Mesodermal cell (in vitro differentiated cells): ENCODE results near the gene RNASE11.
"Not testable (repeated sequence)": the region's sequence is repeated elsewhere in the genome, so short reads cannot be mapped to it uniquely, and the experiment has no call there.

Experiments used
- H3K27ac ChIP-seq: 2 replicates; pipeline ENCODE4 v1.7.0; 2013; ENCODE audit warnings: mild to moderate bottlenecking, low read depth, low read length, moderate library complexity; ENCODE audit not compliant: severe bottlenecking
- H3K36me3 ChIP-seq: 2 replicates; pipeline ENCODE4 v1.7.1; 2013; ENCODE audit warnings: mild to moderate bottlenecking, low read length, moderate library complexity; ENCODE audit not compliant: control insufficient read depth, insufficient read depth
- H3K4me1 ChIP-seq: one replicate; pipeline ENCODE4 v1.7.1; 2013; ENCODE audit warnings: mild to moderate bottlenecking, low read length; ENCODE audit not compliant: insufficient read depth, control insufficient read depth, poor library complexity, severe bottlenecking
- H3K4me3 ChIP-seq: 2 replicates; pipeline ENCODE4 v1.7.0; 2013; ENCODE audit warnings: low read length, control low read depth, mild to moderate bottlenecking; ENCODE audit not compliant: insufficient read depth, poor library complexity, severe bottlenecking; ENCODE audit errors: extremely low read depth
- H3K9me3 ChIP-seq: 2 replicates; pipeline ENCODE4 v1.7.1; 2013; ENCODE audit warnings: mild to moderate bottlenecking, low read length, moderate library complexity; ENCODE audit not compliant: control insufficient read depth
- WGBS, 2 experiments: methylation state at CpG; one replicate each; pipeline ENCODE4 v1.1.5; 2013; ENCODE audit warnings: missing lambda C conversion rate in 2 of 2; ENCODE audit not compliant: insufficient coverage in 2 of 2; 5-methylcytosine and 5-hydroxymethylcytosine counted together

Gene RNASE11

DNA sequence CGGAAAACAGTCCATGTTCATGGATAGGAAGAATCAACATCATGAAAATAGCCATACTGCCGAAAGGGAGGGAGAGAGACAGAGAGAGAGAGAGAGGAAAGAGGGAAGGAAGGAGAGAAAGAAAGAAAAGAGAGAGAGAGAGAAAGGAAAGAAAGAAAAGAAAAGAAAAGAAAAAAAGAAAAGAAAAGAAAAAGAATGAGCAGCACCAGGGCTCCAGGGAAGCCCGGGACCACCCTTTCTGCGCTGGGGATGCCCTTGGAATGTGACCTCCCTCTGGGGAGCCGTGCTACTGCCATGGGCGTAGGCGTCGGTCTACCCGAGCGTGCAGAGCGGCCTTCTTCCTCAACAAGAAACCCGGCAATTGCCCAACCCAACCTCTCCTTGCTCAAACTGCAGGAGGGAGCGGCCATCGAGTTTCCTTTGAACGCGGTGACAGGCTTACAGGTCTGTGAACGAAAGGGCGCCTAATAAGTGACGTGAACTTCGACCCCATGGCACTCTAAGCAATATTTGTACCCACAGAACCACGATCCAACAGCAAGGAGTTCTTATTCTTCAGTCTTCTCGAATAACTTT lies 36.8 kb upstream of the RNASE11 start:
- Histone ChIP-seq H3K4me3 (peak overlapping the region; percentile 57), H3K27ac (no peak overlapping the region), H3K9me3 (no peaks in the 10 kb centered on the region), H3K4me1 (peaks cover 17% of the 10 kb centered on the region), H3K36me3 (no peaks in the 10 kb centered on the region)
- 6 to 9% methylated on average over 21 of the region's 22 CpGs for WGBS, 2 experiments

DNA sequence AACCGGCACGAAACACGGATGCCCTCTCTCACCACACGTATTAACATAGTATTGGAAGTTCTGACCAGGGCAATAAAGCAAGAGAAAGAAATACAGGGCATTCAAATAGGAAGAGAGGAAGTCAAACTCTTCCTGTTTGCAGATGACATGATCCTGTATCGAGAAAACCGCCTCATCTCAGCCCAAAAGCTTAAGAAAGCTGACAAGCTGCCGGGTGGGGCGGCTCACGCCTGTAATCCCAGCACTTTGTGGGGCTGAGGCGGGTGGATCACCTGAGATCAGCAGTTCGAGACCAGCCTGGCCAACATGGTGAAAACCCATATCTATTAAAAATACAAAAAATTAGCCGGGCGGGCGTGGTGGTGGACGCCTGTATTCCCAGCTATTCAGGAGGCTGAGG lies 36.0 kb upstream of the RNASE11 start:
- no peak overlapping the region for H3K4me3 ChIP-seq

DNA sequence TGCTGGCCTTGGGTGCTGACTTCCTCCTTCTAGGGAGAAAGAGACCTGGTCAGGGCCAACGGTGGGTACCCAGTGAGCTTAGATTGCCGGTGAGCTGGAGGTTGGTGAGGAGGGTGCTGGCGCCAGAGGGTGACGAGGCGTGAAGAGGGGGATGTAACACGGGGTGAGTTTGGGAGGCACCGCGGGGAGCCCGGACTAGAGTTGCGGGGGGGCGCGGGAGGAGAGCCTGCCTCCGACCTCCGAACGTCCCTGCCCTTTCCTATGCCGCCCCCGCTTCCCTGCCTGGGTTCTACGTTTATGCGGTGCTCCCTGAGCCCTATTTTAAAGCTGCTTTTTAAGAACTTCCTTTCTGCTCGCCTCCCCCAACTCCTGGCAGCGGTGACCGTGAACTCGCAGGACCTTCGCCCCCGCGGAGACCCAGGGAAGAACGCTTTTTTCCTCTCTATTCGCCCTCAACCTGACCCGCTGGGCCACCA lies 35.1 kb upstream of the RNASE11 start:
- H3K27ac ChIP-seq = no peak overlapping the region
- no peaks in the 10 kb centered on the region for H3K36me3 ChIP-seq
- H3K4me3 ChIP-seq = no peak overlapping the region
- H3K9me3 ChIP-seq = no peaks in the 10 kb centered on the region
- H3K4me1 ChIP-seq = peaks cover 12% of the 10 kb centered on the region
- 81 to 85% methylated on average over 23 to 28 of the region's 29 CpGs for WGBS, 2 experiments

More for the DNA sequence above, 36.0 kb upstream of the RNASE11 start:
- Histone ChIP-seq H3K36me3 (no peaks in the 10 kb centered on the region), H3K27ac (no peak overlapping the region), H3K9me3 (no peaks in the 10 kb centered on the region), H3K4me1 (peaks cover 17% of the 10 kb centered on the region)
- WGBS, 2 experiments = 91 to 94% methylated on average over 10 to 11 of the region's 15 CpGs

GRCh38 chr14:20620798-20621478 lies 33.1 kb upstream of the RNASE11 start:
- H3K9me3 ChIP-seq = no peaks in the 10 kb centered on the region
- no peak overlapping the region for H3K27ac ChIP-seq
- no peaks in the 10 kb centered on the region for H3K4me1 ChIP-seq
- no peaks in the 10 kb centered on the region for H3K36me3 ChIP-seq
- no peak overlapping the region for H3K4me3 ChIP-seq
- 54 to 100% methylated on average over 1 to 2 of the region's 2 CpGs for WGBS, 2 experiments

- H3K9me3 ChIP-seq, H3K4me1 ChIP-seq, H3K36me3 ChIP-seq, H3K27ac ChIP-seq, H3K4me3 ChIP-seq: not testable (repeated sequence)
- 80 to 90% methylated on average over 2 to 3 of the region's 6 CpGs for WGBS, 2 experiments
These were observed 31.9 kb upstream of the RNASE11 start for GRCh38 chr14:20619688-20620087.

- Histone ChIP-seq H3K27ac (no peak overlapping the region), H3K36me3 (no peaks in the 10 kb centered on the region), H3K4me1 (no peaks in the 10 kb centered on the region), H3K4me3 (no peak overlapping the region), H3K9me3 (no peaks in the 10 kb centered on the region)
- 77 to 85% methylated on average over 2 to 4 of the region's 4 CpGs for WGBS, 2 experiments
These were observed 30.5 kb upstream of the RNASE11 start for GRCh38 chr14:20618271-20618749.

DNA sequence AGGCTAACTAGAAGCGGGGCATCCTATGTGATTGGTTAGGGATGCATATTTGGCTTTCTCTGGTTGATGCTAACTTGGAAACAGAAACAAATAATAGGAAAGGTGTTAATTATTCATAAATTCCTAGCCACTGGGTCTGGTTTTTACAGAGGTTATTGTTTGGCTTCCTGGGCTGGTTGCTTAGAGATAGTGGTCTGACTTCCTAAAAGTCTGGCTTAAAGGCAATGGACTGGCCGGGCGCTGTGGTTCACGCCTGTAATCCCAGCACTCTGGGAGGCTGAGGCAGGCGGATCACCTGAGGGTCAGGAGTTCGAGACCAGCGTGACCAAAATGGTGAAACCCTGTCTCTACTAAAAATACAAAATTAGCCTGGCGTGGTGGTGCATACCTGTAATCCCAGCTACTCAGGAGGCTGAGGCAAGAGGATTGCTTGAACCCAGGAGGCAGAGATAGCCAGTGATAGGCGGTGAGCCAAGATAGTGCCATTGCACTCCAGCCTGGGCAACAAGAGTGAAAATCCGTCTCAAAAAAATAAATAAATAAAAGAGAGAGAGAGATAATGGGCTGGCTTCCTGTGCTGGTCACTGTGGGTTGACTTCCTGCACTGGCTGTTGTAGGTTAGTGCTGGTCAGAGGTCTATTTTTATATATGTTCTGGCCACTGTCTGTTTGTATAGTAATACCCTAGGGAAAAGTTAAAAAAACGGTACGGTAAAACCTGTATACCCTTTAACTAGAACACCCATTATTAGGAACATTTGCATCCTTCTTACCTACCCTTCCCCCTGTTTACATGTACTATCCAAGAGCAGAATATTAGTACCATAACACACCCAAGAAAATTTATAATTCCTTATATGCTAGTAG lies 29.6 kb upstream of the RNASE11 start:
- Histone ChIP-seq H3K4me1 (peaks cover 6% of the 10 kb centered on the region), H3K27ac (no peak overlapping the region), H3K4me3 (no peak overlapping the region), H3K9me3 (no peaks in the 10 kb centered on the region), H3K36me3 (no peaks in the 10 kb centered on the region)
- WGBS, 2 experiments = 87 to 96% methylated on average over 9 to 10 of the region's 12 CpGs

GRCh38 chr14:20615996-20616395 lies 28.2 kb upstream of the RNASE11 start:
- peaks cover 6% of the 10 kb centered on the region for H3K4me1 ChIP-seq
- H3K9me3 ChIP-seq = no peaks in the 10 kb centered on the region
- 97 to 100% methylated on average over 4 to 5 of the region's 5 CpGs for WGBS, 2 experiments
- no peaks in the 10 kb centered on the region for H3K36me3 ChIP-seq
- H3K27ac ChIP-seq = no peak overlapping the region
- H3K4me3 ChIP-seq = no peak overlapping the region

DNA sequence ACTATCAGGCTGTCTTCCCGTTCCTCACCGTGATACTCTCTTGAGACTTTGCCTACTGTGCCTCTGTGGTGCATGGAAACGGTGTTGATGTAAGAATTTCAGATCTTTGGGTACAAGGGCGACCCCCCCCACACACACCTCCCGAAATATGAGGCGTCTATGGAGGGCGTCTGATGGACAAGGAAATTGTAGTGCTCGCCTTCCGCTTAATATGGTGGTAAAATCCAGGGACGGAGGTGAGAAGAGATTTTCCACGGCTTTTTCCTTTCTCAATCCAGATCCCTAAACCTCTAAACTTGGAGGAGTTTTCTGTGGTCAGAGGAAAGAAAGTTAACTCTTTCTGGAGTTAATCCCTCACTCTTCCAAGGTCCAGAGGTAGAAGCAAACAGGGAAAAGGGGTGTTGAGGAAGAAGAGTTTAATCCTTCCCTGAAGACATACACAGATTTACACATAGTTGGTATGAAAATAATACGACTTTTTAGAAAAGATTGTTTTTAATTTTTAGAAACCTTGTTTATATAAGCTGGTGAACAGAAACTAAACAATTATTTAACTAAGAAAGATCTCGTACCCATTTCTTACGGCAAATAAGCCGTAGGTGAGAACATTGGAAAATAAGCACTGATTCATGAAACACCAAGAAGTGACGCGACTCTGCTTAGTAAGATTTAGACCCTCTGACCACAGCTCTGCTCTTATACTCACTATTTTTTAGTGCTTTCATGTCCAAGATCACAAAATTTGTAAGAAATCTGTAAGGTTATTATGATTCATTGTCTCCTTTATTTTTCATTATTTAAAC lies 26.4 kb upstream of the RNASE11 start:
- Histone ChIP-seq H3K27ac (peak overlapping the region; percentile 72), H3K36me3 (no peaks in the 10 kb centered on the region), H3K9me3 (no peaks in the 10 kb centered on the region), H3K4me3 (peak overlapping the region; percentile 65), H3K4me1 (peaks cover 6% of the 10 kb centered on the region)
- WGBS, 2 experiments = 55 to 75% methylated on average over 3 to 8 of the region's 17 CpGs
